HG03196 (cell line): ENCODE measurements around the gene XPOT.
"Not testable (repeated sequence)": the region's sequence is repeated elsewhere in the genome, so short reads cannot be mapped to it uniquely, and the experiment has no call there.

Experiments
- ATAC-seq: cut with Tn5 transposase; IDR thresholded peaks from one replicate; pipeline ENCODE4 v1.9.1; 2021; ENCODE audit not compliant: unreplicated experiment

Gene XPOT

GRCh38 chr12:64403707-64404469 lies at the start of gene XPOT:
Gene XPOT, plus strand, starts transcription at chr12:64404392. Its CDS starts 5,644 bp downstream, at chr12:64410036.
- peak; percentile 99 for ATAC-seq

- ATAC-seq, result not testable (repeated sequence)
Observed at GRCh38 chr12:64356209-64356608, 48.0 kb upstream of the XPOT start.

GRCh38 chr12:64361173-64361572 lies 43.0 kb upstream of the XPOT start:
- not testable (repeated sequence) for ATAC-seq

- ATAC-seq, result no peak
Observed at GRCh38 chr12:64362721-64363305, 41.4 kb upstream of the XPOT start.

- no peak for ATAC-seq
Observed at GRCh38 chr12:64383675-64384074, 20.5 kb upstream of the XPOT start.

GRCh38 chr12:64385019-64385418 lies 19.2 kb upstream of the XPOT start:
- no peak for ATAC-seq

- no peak for ATAC-seq
Observed at GRCh38 chr12:64385468-64385867, 18.7 kb upstream of the XPOT start.

- ATAC-seq, result no peak
Observed at GRCh38 chr12:64387197-64387816, 16.9 kb upstream of the XPOT start.

- ATAC-seq, result no peak
Observed at GRCh38 chr12:64389154-64389553, 15.0 kb upstream of the XPOT start.

GRCh38 chr12:64390275-64390851 lies 13.8 kb upstream of the XPOT start, which contains the start of gene C12orf56:
Gene C12orf56, minus strand, starts transcription at chr12:64390758. Its CDS starts 193 bp downstream, at chr12:64390565.
- no peak for ATAC-seq

GRCh38 chr12:64392221-64392620 lies 12.0 kb upstream of the XPOT start:
- ATAC-seq, result no peak

GRCh38 chr12:64395739-64396138 lies 8.5 kb upstream of the XPOT start:
- ATAC-seq, result no peak

- no peak for ATAC-seq
Observed at GRCh38 chr12:64400041-64400440, 4.2 kb upstream of the XPOT start.

GRCh38 chr12:64402181-64402580 lies 2.0 kb upstream of the XPOT start:
- ATAC-seq, result no peak

- ATAC-seq, result peak; percentile 27
Observed at GRCh38 chr12:64404470-64405256, 471 bp downstream of the XPOT start.

GRCh38 chr12:64407342-64408223 lies 3.4 kb downstream of the XPOT start:
- ATAC-seq, result no peak

GRCh38 chr12:64411427-64411826 lies 7.2 kb downstream of the XPOT start:
- no peak for ATAC-seq

GRCh38 chr12:64412459-64412858 lies 8.3 kb downstream of the XPOT start:
- ATAC-seq, result no peak

- no peak for ATAC-seq
Observed at GRCh38 chr12:64413884-64414283, 9.7 kb downstream of the XPOT start.

- ATAC-seq, result no peak
Observed at GRCh38 chr12:64418209-64418608, 14.0 kb downstream of the XPOT start.
